HUES48 (cell line): ENCODE data around the gene ATP7A.

ENCODE experiments used
- H3K27ac ChIP-seq: one replicate; pipeline ENCODE4 v1.7.0; 2013; ENCODE audit warnings: low read depth, low read length, inconsistent platforms
- H3K27me3 ChIP-seq: 2 replicates; pipeline ENCODE4 v1.6.1; 2013; ENCODE audit warnings: mild to moderate bottlenecking, low read length; ENCODE audit not compliant: control insufficient read depth, insufficient read depth
- H3K36me3 ChIP-seq: 2 replicates; pipeline ENCODE4 v1.6.1; 2013; ENCODE audit warnings: low read length; ENCODE audit not compliant: control insufficient read depth, insufficient read depth
- H3K4me1 ChIP-seq: 2 replicates; pipeline ENCODE4 v1.6.1; 2013; ENCODE audit warnings: mild to moderate bottlenecking, low read length; ENCODE audit not compliant: control insufficient read depth, insufficient read depth
- H3K4me3 ChIP-seq: 2 replicates; pipeline ENCODE4 v1.5.1; 2013; ENCODE audit warnings: mild to moderate bottlenecking, low read depth, low read length
- H3K9ac ChIP-seq: 2 replicates; pipeline ENCODE4 v1.6.1; 2013; ENCODE audit warnings: mild to moderate bottlenecking, low read depth, low read length, moderate library complexity
- H3K9me3 ChIP-seq: 2 replicates; pipeline ENCODE4 v1.6.1; 2013; ENCODE audit warnings: low read length; ENCODE audit not compliant: control insufficient read depth, insufficient read depth

The ATP7A gene

DNA sequence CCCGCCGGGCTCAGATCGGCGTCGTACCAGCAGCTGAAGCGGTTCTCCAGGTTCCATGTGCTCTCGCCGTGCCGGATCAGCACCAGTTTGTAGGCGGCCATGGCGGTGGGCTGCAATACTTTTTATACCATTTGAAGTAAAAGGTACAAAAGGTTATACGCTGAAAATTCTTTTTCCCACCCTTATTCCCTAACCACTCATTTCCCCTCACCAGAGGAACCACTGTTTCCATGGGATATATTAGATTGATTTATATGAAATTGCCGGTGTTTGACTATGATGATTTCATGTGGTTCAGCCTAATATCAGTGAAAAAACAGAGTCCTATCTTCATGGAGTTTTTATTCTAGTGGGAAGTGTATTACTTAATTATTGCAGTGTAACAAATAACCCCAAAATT lies 59.0 kb downstream of the ATP7A start, which contains the start of gene PGAM4:
Gene PGAM4, minus strand, starts transcription at position 101 of the 400 bp plus-strand sequence. Its CDS starts 0 bp downstream, at position 101.
- Histone ChIP-seq H3K4me3 (no peak within 1 kb of the TSS), H3K36me3 (no peaks in the 10 kb centered on the region), H3K27me3 (no peaks in the 10 kb centered on the region)

DNA sequence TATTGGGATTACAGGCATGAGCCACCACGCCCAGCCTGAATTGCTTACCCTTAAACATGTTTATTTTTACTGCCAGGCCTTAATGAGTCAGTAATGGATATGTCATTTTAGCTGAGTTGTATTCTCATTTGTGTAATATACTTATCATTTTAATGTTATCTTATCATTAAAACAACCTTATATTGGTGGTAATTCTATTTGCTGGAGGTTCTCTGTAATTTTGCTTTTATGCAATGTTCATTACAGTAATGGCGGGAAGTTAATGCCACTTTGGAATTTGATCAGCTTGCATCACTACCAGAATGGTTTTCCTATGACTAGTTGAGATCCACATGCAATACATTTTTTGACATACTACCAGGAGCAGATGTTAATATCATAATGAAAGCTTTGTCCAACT lies 65.3 kb downstream of the ATP7A start:
- Histone ChIP-seq H3K27me3 (no peaks in the 10 kb centered on the region), H3K27ac (no peak overlapping the region), H3K9me3 (peaks cover 30% of the 10 kb centered on the region), H3K4me3 (no peak overlapping the region), H3K36me3 (no peaks in the 10 kb centered on the region), H3K9ac (no peak overlapping the region), H3K4me1 (no peaks in the 10 kb centered on the region)

More for the DNA sequence above, 59.0 kb downstream of the ATP7A start, which contains the start of gene PGAM4:
- no peaks in the 10 kb centered on the region for H3K4me1 ChIP-seq
- H3K27ac ChIP-seq = no peak within 1 kb of the TSS
- H3K9ac ChIP-seq = no peak within 1 kb of the TSS
- peaks cover 16% of the 10 kb centered on the region for H3K9me3 ChIP-seq

DNA sequence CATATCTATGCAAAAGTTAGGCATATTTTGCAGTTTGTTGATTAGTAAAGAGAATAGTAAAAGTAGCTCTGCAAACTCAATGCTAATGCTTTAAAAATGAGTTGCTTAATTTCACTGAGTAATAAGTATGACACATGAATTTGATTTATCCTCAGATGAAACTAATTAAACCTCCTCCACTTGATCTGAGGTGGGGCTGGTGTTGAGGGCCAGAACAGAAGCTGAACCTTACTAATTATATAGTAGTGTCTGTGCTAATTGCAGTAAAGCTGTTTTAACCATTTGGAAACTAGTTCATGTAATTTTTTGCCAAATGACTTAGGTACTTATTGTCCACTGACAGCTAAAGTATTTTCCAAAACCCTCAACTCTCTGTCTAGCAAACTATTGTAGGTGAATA lies 66.6 kb downstream of the ATP7A start:
- no peaks in the 10 kb centered on the region for H3K27me3 ChIP-seq
- H3K27ac ChIP-seq = no peak overlapping the region
- H3K4me3 ChIP-seq = no peak overlapping the region
- peaks cover 26% of the 10 kb centered on the region for H3K9me3 ChIP-seq
- H3K9ac ChIP-seq = no peak overlapping the region
- H3K4me1 ChIP-seq = no peaks in the 10 kb centered on the region
- no peaks in the 10 kb centered on the region for H3K36me3 ChIP-seq

DNA sequence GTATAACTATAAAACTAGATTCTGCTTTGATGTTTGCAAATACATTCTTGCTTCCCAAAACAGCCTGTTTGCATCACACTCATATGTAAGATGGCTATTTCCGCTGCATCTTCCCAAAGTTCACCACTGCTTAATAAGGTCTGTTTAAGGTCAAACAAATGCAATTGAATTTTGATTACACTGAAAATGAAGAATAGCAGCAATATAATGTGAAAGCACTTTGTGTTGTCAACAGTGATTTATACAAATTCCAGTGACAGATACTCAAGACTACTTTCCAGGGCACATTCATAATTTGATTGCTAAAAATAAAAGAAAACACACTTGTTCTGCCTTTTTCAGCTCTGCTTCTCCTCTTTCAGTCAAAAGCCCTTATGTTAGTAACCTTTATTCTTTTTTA lies 67.0 kb downstream of the ATP7A start:
- H3K27me3 ChIP-seq = no peaks in the 10 kb centered on the region
- H3K4me3 ChIP-seq = no peak overlapping the region
- no peak overlapping the region for H3K27ac ChIP-seq

DNA sequence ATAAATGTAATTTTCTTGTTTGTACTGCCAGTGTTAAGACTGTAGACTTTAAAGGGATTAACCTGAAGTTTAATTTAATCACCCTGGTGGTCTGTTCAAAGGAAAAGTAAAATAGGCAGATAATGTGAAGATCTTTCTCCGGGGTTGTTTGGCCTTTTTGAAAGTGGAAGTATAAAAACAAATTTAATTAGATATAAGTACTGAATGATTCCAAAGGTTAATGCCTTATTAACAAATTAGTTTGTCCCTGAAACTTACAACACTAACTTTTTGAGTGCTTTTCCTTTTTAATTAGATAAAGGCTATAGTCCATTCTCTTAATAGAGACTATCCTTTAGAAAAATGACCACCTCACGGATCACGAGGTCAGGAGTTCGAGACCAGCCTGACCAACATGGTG lies 69.4 kb downstream of the ATP7A start:
- Histone ChIP-seq H3K4me3 (no peak overlapping the region), H3K36me3 (no peaks in the 10 kb centered on the region), H3K4me1 (no peaks in the 10 kb centered on the region)

More for the DNA sequence above, 67.0 kb downstream of the ATP7A start:
- H3K36me3 ChIP-seq = no peaks in the 10 kb centered on the region
- peaks cover 31% of the 10 kb centered on the region for H3K9me3 ChIP-seq
- no peak overlapping the region for H3K9ac ChIP-seq
- H3K4me1 ChIP-seq = no peaks in the 10 kb centered on the region

DNA sequence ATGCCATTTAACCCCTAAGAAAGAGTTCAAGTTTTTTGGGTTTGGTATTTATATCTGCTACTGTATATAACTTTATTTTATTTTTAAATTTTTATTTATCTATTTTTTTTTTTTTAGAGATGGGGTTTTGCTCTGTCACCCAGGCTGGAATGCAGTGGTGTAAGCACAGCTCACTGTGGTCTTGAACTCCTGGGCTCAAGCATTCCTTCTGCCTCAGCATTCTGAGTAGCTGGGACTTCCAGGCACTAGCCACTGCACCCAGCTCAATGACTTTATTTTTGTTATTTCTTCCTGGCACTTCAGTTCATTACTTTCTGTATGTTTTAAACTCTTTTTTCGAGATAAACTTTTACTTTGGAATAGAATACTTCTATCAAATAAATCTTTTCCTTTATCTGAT lies 101.4 kb downstream of the ATP7A start:
- peaks cover 21% of the 10 kb centered on the region; the same call in 1 of the 2 replicates for H3K9me3 ChIP-seq
- H3K36me3 ChIP-seq = no peaks in the 10 kb centered on the region

More for the DNA sequence above, 69.4 kb downstream of the ATP7A start:
- H3K27ac ChIP-seq = no peak overlapping the region
- H3K9ac ChIP-seq = no peak overlapping the region
- peaks cover 23% of the 10 kb centered on the region for H3K9me3 ChIP-seq
- no peaks in the 10 kb centered on the region for H3K27me3 ChIP-seq

DNA sequence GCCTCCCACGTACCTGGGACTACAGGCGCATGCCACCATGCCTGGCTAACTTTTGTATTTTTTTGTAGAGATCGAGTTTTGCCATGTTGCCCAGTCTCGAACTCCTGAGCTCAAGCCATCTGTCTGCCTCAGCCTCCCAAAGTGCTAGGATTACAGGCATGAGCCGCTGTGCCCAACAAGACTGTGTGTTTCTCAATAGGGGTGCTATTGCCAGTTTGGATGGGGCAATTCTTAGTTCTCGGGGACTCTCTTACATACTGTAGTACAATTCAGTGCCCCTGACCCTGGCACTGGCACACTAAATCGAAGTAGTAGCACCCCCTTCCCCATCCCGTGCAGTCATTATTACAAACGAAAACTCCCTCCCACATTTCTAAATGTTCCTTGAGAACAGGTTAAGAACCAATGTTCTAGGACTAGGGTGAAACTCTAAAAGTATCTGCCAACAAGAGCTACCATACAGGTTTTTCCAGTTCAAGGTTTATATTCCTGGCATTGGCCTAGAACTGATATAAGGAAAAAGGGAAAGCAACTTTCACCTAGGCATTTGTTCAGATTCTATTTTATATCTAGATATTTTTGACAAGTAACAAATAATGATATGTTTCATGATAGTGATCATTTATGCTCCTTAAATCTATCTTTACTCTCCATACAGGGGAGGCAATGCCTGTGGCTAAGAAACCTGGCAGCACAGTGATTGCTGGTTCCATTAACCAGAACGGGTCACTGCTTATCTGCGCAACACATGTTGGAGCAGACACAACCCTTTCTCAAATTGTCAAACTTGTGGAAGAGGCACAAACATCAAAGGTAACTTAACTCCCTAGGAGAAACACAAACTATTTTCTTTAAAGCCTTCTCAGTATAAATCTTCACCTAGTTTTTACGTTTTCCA lies 109.3 kb downstream of the ATP7A start:
- H3K4me3 ChIP-seq = no peak overlapping the region
- no peak overlapping the region for H3K9ac ChIP-seq
- H3K9me3 ChIP-seq = peaks cover 36% of the 10 kb centered on the region
- no peaks in the 10 kb centered on the region for H3K4me1 ChIP-seq
- H3K27ac ChIP-seq = no peak overlapping the region
- no peaks in the 10 kb centered on the region for H3K27me3 ChIP-seq
- H3K36me3 ChIP-seq = no peaks in the 10 kb centered on the region

More for the DNA sequence above, 101.4 kb downstream of the ATP7A start:
- Histone ChIP-seq H3K4me3 (no peak overlapping the region), H3K9ac (no peak overlapping the region), H3K27ac (no peak overlapping the region), H3K4me1 (no peaks in the 10 kb centered on the region), H3K27me3 (no peaks in the 10 kb centered on the region)

DNA sequence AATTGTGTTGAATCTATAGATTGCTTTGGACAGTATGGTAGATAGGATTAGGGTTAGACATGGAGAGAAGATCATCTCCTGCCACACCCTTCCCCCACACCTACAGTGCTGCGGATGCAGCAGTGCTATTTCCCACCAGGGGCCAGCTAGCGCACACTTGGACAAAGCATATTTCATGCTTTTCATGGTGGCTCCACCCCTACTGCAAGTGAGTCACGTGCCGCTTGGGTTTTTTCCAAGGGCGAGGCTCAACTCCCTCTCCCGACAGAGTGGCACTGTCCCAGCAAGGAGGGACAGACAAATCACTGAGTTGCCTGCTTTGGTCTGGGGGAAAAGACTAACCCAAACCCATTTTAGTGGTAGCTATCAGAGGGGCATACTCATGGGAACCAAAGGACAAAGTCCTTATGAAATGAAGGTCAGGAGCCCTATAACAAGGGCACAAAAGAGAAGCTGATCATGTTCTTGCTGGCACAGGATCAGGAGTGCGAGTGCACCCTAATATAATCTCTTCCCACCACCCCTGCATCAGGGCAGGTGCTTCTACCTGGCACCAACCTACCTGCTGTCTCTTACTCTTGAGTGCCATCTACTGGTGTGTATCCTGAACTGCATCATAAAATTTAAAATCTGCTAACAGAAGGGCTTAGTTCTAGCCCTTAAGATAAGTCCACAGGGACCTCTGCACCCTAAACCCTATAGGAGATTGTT lies 114.0 kb downstream of the ATP7A start:
- Histone ChIP-seq H3K36me3 (no peaks in the 10 kb centered on the region), H3K27ac (no peak overlapping the region), H3K9ac (no peak overlapping the region), H3K9me3 (peaks cover 37% of the 10 kb centered on the region), H3K27me3 (no peaks in the 10 kb centered on the region), H3K4me1 (no peaks in the 10 kb centered on the region), H3K4me3 (no peak overlapping the region)

DNA sequence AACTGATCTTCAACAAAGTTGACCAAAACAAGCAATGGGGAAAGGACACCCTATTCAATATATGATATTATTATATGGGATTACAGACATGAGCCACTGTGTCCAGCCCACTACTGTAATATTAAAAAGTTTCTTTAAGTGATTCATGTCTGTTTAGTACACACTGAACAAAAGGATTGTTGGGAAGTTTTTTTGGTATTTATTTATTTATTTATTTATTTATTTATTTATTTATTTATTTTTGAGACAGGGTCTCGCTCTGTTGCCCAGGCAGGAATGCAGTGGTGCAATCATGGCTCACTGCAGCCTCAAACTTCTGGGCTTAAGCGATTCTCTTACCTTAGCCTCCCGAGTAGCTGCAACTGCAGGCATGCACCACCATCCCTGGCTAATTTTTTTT lies 117.3 kb downstream of the ATP7A start:
- H3K9me3 ChIP-seq = peaks cover 23% of the 10 kb centered on the region

DNA sequence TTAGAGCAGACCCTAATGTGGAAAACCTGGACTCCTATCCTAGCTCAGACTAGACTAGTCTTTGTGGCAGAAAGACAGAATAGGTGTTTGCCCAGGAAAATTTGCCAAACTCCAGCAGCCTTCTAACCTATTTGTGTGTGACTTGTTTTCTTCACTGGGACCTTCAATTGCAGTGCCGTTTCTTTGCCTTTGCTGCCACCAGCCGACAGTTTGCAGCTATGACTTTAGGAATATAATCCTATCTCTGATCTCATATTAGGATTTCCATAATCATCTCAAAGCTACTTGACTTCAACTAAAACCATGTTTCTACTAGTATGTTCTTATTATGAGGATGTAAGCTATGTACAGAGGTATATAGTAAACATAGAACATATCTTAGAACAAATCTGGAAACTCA lies 119.2 kb downstream of the ATP7A start:
- Histone ChIP-seq H3K27ac (no peak overlapping the region), H3K27me3 (no peaks in the 10 kb centered on the region), H3K9ac (no peak overlapping the region), H3K36me3 (no peaks in the 10 kb centered on the region), H3K4me1 (no peaks in the 10 kb centered on the region), H3K9me3 (peaks cover 15% of the 10 kb centered on the region; the same call in 1 of the 2 replicates), H3K4me3 (no peak overlapping the region)

More for the DNA sequence above, 117.3 kb downstream of the ATP7A start:
- no peaks in the 10 kb centered on the region for H3K36me3 ChIP-seq
- H3K4me1 ChIP-seq = no peaks in the 10 kb centered on the region
- H3K9ac ChIP-seq = no peak overlapping the region
- no peaks in the 10 kb centered on the region for H3K27me3 ChIP-seq
- no peak overlapping the region for H3K4me3 ChIP-seq
- H3K27ac ChIP-seq = no peak overlapping the region

DNA sequence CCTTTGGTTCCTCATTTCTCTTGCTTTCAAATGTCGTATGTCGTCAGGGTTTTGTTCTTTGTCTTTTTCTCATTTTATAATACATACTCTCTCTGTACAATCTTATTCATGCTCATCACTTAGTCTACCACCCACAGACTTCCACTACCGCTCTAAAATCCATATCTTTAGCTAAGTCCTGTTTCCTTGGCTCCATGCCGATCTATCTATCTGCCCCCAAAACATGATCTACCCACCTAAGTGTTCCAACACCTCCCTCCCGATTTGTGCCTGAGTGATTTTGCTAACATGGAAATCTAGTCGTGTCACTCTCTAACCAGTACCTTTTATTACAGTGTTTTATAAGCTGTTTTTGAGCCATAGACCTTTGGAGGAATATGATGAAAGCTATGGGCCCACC lies 124.6 kb downstream of the ATP7A start:
- Histone ChIP-seq H3K4me3 (no peak overlapping the region), H3K9me3 (peaks cover 17% of the 10 kb centered on the region), H3K27ac (no peak overlapping the region), H3K36me3 (no peaks in the 10 kb centered on the region), H3K27me3 (no peaks in the 10 kb centered on the region), H3K9ac (no peak overlapping the region), H3K4me1 (no peaks in the 10 kb centered on the region)
